Fibroblast of lung (primary cell): Measurements from ENCODE around the gene ADCY2. TPM values are rescaled to one million over a fixed set of nuclear protein-coding genes. Genes with fewer than 3 reads are reported as not detected.

Experiments used
- DNase-seq, 2 donors: peaks; one replicate each; pipeline versions ENCODE4 v3.0.0 to v3.0.0-alpha.2; 2010; ENCODE audit warnings: low read depth in 2 of 2
- H2AFZ ChIP-seq: 2 replicates; pipeline ENCODE4 v1.5.1; 2012; ENCODE audit warnings: low read length, control low read depth, inconsistent platforms
- H3K27ac ChIP-seq: 2 replicates; pipeline ENCODE4 v1.5.1; 2011; ENCODE audit warnings: low read length, control low read depth; ENCODE audit not compliant: insufficient read depth
- H3K27me3 ChIP-seq: 2 replicates; pipeline ENCODE4 v1.5.1; 2011; ENCODE audit warnings: mild to moderate bottlenecking, low read length; ENCODE audit not compliant: control insufficient read depth, insufficient read depth
- H3K36me3 ChIP-seq: 2 replicates; pipeline ENCODE4 v1.5.1; 2011; ENCODE audit warnings: low read length; ENCODE audit not compliant: control insufficient read depth, insufficient read depth
- H3K4me1 ChIP-seq: 2 replicates; pipeline ENCODE4 v1.5.1; 2011; ENCODE audit warnings: low read length; ENCODE audit not compliant: control insufficient read depth, insufficient read depth; ENCODE audit errors: extremely low read depth
- H3K4me2 ChIP-seq: 2 replicates; pipeline ENCODE4 v1.5.1; 2011; ENCODE audit warnings: low read length, control low read depth; ENCODE audit not compliant: insufficient read depth; ENCODE audit errors: extremely low read depth
- H3K4me3 ChIP-seq, 4 experiments: fragments of 200-600 bp in 1 of 4; sonication (generic) in 1 of 4; replicated peaks in 1 of 4; 2 replicates each; pipeline ENCODE4 v1.5.1; 2011 to 2016; ENCODE audit warnings: low read length in 4 of 4, low read depth in 3 of 4, mild to moderate bottlenecking in 3 of 4, control low read depth in 2 of 4, inconsistent platforms in 1 of 4, mixed read lengths in 1 of 4; ENCODE audit not compliant: insufficient read depth in 1 of 4; ENCODE audit errors: control extremely low read depth in 1 of 4
- H3K79me2 ChIP-seq: 2 replicates; pipeline ENCODE4 v1.5.1; 2012; ENCODE audit warnings: mild to moderate bottlenecking, low read length, inconsistent platforms; ENCODE audit not compliant: control insufficient read depth, insufficient read depth
- H3K9ac ChIP-seq: 2 replicates; pipeline ENCODE4 v1.5.1; 2011; ENCODE audit warnings: mild to moderate bottlenecking, low read length, control low read depth; ENCODE audit not compliant: insufficient read depth
- H3K9me3 ChIP-seq: 2 replicates; pipeline ENCODE4 v1.5.1; 2012; ENCODE audit warnings: low read depth, low read length; ENCODE audit not compliant: control insufficient read depth, insufficient read depth
- H4K20me1 ChIP-seq: 2 replicates; pipeline ENCODE4 v1.5.1; 2011; ENCODE audit warnings: low read length; ENCODE audit not compliant: control insufficient read depth, insufficient read depth; ENCODE audit errors: extremely low read depth
- CTCF ChIP-seq, 2 donors: IDR thresholded peaks in 1 of 2; conservative IDR thresholded peaks in 1 of 2; 1 replicate in 1 of 2; 2 replicates in 1 of 2; pipeline ENCODE4 v1.5.1; 2011 to 2012; ENCODE audit warnings: low read length in 2 of 2, control low read depth in 1 of 2, inconsistent platforms in 1 of 2, low read depth in 1 of 2, mild to moderate bottlenecking in 1 of 2
- EZH2 ChIP-seq: IDR thresholded peaks from 2 replicates; pipeline ENCODE4 v1.5.1; 2012; ENCODE audit warnings: low read length, control low read depth, mild to moderate bottlenecking; ENCODE audit errors: missing control alignments
- polyA plus RNA-seq, 2 donors: library from polyadenylated mRNA; depleted of rRNA in 1 of 2; stranded (reverse) in 1 of 2; unstranded in 1 of 2; fragments of >200 nt; gene quantifications; 2 replicates each; pipeline ENCODE4 v1.2.1, GENCODE V29; 2011 to 2012; ENCODE audit warnings: missing spikeins in 1 of 2
- total RNA-seq: library from RNA; depleted of rRNA; stranded (reverse); fragments of >200 nt; gene quantifications from 2 replicates; pipeline ENCODE4 v1.2.1, GENCODE V29; 2014

ADCY2 gene
- total and polyA plus RNA-seq, 2 donors (not counting 1 experiment from before 2014, with no cell fraction given) = under 0.01 to 0.05 TPM

GRCh38 chr5:7762267-7762666 is 366.3 kb downstream of the ADCY2 start:
- Histone ChIP-seq H2AFZ (no peak overlapping the region), H3K4me1 (no peaks in the 10 kb centered on the region), H3K4me3 (no peak overlapping the region), H3K36me3 (no peaks in the 10 kb centered on the region), H3K9me3 (no peaks in the 10 kb centered on the region), H3K27me3 (no peaks in the 10 kb centered on the region), H4K20me1 (no peaks in the 10 kb centered on the region), H3K79me2 (no peaks in the 10 kb centered on the region), H3K4me2 (no peak overlapping the region), H3K9ac (no peak overlapping the region), H3K27ac (no peak overlapping the region)
- TF ChIP-seq EZH2 = no peak
- TF ChIP-seq CTCF (conservative IDR thresholded peaks at IDR 0.05 in 1 of 2, IDR thresholded peaks at IDR 0.05 in 1 of 2; ENCODE audit: low read depth in 1 of 2, low read length in 2 of 2) = no peak
- no peak for DNase-seq

- H3K4me3 ChIP-seq = no peak overlapping the region
- no peak overlapping the region for H3K4me2 ChIP-seq
- no peaks in the 10 kb centered on the region for H4K20me1 ChIP-seq
- no peaks in the 10 kb centered on the region for H3K27me3 ChIP-seq
- no peak overlapping the region for H3K9ac ChIP-seq
- no peaks in the 10 kb centered on the region for H3K9me3 ChIP-seq
- H3K36me3 ChIP-seq = no peaks in the 10 kb centered on the region
- no peak overlapping the region for H2AFZ ChIP-seq
- no peak for DNase-seq
- H3K27ac ChIP-seq = no peak overlapping the region
- H3K79me2 ChIP-seq = no peaks in the 10 kb centered on the region
- TF ChIP-seq CTCF (conservative IDR thresholded peaks at IDR 0.05 in 1 of 2, IDR thresholded peaks at IDR 0.05 in 1 of 2; ENCODE audit: low read depth in 1 of 2, low read length in 2 of 2) (no peak), EZH2 (no peak)
- H3K4me1 ChIP-seq = no peaks in the 10 kb centered on the region
Observed at GRCh38 chr5:7763621-7764072, 367.7 kb downstream of the ADCY2 start.

GRCh38 chr5:7764452-7764851 is 368.5 kb downstream of the ADCY2 start:
- H3K4me3 ChIP-seq = no peak overlapping the region
- H3K79me2 ChIP-seq = no peaks in the 10 kb centered on the region
- no peaks in the 10 kb centered on the region for H3K36me3 ChIP-seq
- H2AFZ ChIP-seq = no peak overlapping the region
- TF ChIP-seq CTCF (conservative IDR thresholded peaks at IDR 0.05 in 1 of 2, IDR thresholded peaks at IDR 0.05 in 1 of 2; ENCODE audit: low read depth in 1 of 2, low read length in 2 of 2) = no peak
- TF ChIP-seq EZH2 = no peak
- H4K20me1 ChIP-seq = no peaks in the 10 kb centered on the region
- H3K9me3 ChIP-seq = no peaks in the 10 kb centered on the region
- H3K4me1 ChIP-seq = no peaks in the 10 kb centered on the region
- no peak for DNase-seq
- no peaks in the 10 kb centered on the region for H3K27me3 ChIP-seq
- no peak overlapping the region for H3K4me2 ChIP-seq
- H3K9ac ChIP-seq = no peak overlapping the region
- no peak overlapping the region for H3K27ac ChIP-seq
